HCT116 (cell line): ENCODE data around the gene TSPAN5. TPM values are rescaled to one million over a fixed set of nuclear protein-coding genes. Genes with fewer than 3 reads are reported as not detected.

Source experiments
- ATAC-seq: fragments of 200-7000 bp; cut with Tn5 transposase; 2 replicates; pipeline ENCODE4 v1.9.1; 2020; ENCODE audit warnings: mild to moderate bottlenecking, moderate library complexity
- BruUV-seq: library from RNA; stranded (reverse); fragments of 400-500 nt; replicated peaks from 2 replicates; lab custom pipeline; 2021; lab: Mats Ljungman, UMichigan
- CTCF ChIA-PET: fragments of 300-600 bp; sonication (Branson Sonifier 250); formaldehyde crosslinking; loops from one replicate; lab custom pipeline; 2021; ENCODE audit warnings: antibody characterized with exemption; lab: Charles Lee
- POLR2A ChIA-PET: fragments of 300-600, 350-600 bp; sonication (Branson Sonifier 250); formaldehyde crosslinking; loops from one replicate; lab custom pipeline; 2021; ENCODE audit warnings: antibody characterized with exemption; lab: Charles Lee
- RAD21 ChIA-PET, 2 experiments: fragments of 300-600 bp; sonication (Branson Sonifier 250); formaldehyde crosslinking; loops; one replicate each; lab custom pipeline; 2023; ENCODE audit warnings: low total read pairs in 2 of 2; ENCODE audit not compliant: uncharacterized antibody in 2 of 2, unreplicated experiment in 2 of 2, low non-redundant PET in 1 of 2; lab: Charles Lee
- DNase-seq: peaks from one replicate; pipeline ENCODE4 v3.0.0-alpha.2; 2010; ENCODE audit warnings: low read depth, low spot score
- H2AFZ ChIP-seq: fragments of 200-600 bp; shearing (Covaris generic), sonication (generic); 2 replicates; pipeline ENCODE4 v1.6.1; 2017; ENCODE audit warnings: low read depth, mixed run types, mixed read lengths, antibody characterized with exemption, low read length; ENCODE audit not compliant: poor library complexity, severe bottlenecking
- H3K27ac ChIP-seq: 2 replicates; pipeline ENCODE4 v1.5.1; 2012; ENCODE audit warnings: low read depth, low read length
- H3K27me3 ChIP-seq: fragments of 200-600 bp; sonication (generic); 2 replicates; pipeline ENCODE4 v1.6.1; 2016; ENCODE audit warnings: mixed run types, low read length, mixed read lengths; ENCODE audit not compliant: insufficient read depth
- H3K36me3 ChIP-seq, 2 experiments: fragments of 200-500 bp in 1 of 2; fragments of 200-600 bp in 1 of 2; sonication (Bioruptor generic) in 1 of 2; sonication (generic) in 1 of 2; 2 replicates each; pipeline versions ENCODE4 v1.5.1 to v1.6.1; 2014 to 2016; ENCODE audit warnings: low read length in 2 of 2, inconsistent platforms in 1 of 2, mixed read lengths in 1 of 2, mixed run types in 1 of 2; ENCODE audit not compliant: insufficient read depth in 2 of 2, control insufficient read depth in 1 of 2
- H3K4me1 ChIP-seq, 2 experiments: fragments of 200-600 bp in 1 of 2; sonication (generic) in 1 of 2; 2 replicates each; pipeline versions ENCODE4 v1.5.1 to v1.6.1; 2012 to 2017; ENCODE audit warnings: low read length in 2 of 2, inconsistent platforms in 1 of 2, mild to moderate bottlenecking in 1 of 2, mixed read lengths in 1 of 2, mixed run types in 1 of 2, moderate library complexity in 1 of 2; ENCODE audit not compliant: insufficient read depth in 2 of 2, control insufficient read depth in 1 of 2
- H3K4me2 ChIP-seq: fragments of 200-600 bp; sonication (generic); 2 replicates; pipeline ENCODE4 v1.6.1; 2017; ENCODE audit warnings: mixed run types, low read length, mixed read lengths
- H3K4me3 ChIP-seq, 2 experiments: fragments of 200-600 bp in 1 of 2; sonication (generic) in 1 of 2; replicated peaks in 1 of 2; 2 replicates each; pipeline ENCODE4 v1.5.1; 2011 to 2016; ENCODE audit warnings: low read length in 2 of 2, control low read depth in 1 of 2, low read depth in 1 of 2, mild to moderate bottlenecking in 1 of 2, mixed read lengths in 1 of 2, mixed run types in 1 of 2
- H3K79me2 ChIP-seq: fragments of 200-600 bp; sonication (generic); 2 replicates; pipeline ENCODE4 v1.6.1; 2017; ENCODE audit warnings: mild to moderate bottlenecking, mixed run types, low read length, moderate library complexity, mixed read lengths; ENCODE audit not compliant: insufficient read depth
- H3K9ac ChIP-seq: fragments of 200-600 bp; sonication (generic); 2 replicates; pipeline ENCODE4 v1.6.1; 2016; ENCODE audit warnings: low read length, mixed read lengths
- H3K9me2 ChIP-seq: fragments of 200-600 bp; sonication (generic), shearing (Covaris generic); 2 replicates; pipeline ENCODE4 v1.6.1; 2017; ENCODE audit warnings: mixed run types, mild to moderate bottlenecking, moderate library complexity; ENCODE audit not compliant: insufficient read depth
- H3K9me3 ChIP-seq, 2 experiments: fragments of 200-500 bp in 1 of 2; fragments of 200-600 bp in 1 of 2; sonication (Bioruptor generic) in 1 of 2; sonication (generic) in 1 of 2; 2 replicates each; pipeline ENCODE4 v1.6.1; 2014 to 2017; ENCODE audit warnings: low read length in 2 of 2, mixed read lengths in 2 of 2, inconsistent platforms in 1 of 2, low read depth in 1 of 2, mild to moderate bottlenecking in 1 of 2, mixed run types in 1 of 2, moderate library complexity in 1 of 2; ENCODE audit not compliant: control insufficient read depth in 1 of 2, insufficient read depth in 1 of 2
- H4K20me1 ChIP-seq: fragments of 200-600 bp; sonication (generic), shearing (Covaris generic); 2 replicates; pipeline ENCODE4 v1.6.1; 2017; ENCODE audit warnings: mixed run types, mild to moderate bottlenecking, moderate library complexity; ENCODE audit not compliant: insufficient read depth
- CBX3 ChIP-seq: IDR thresholded peaks from 2 replicates; pipeline ENCODE4 v1.6.1; 2012; ENCODE audit warnings: low read depth
- CEBPB ChIP-seq: IDR thresholded peaks from 2 replicates; pipeline ENCODE4 v1.6.1; 2012; ENCODE audit warnings: low read depth
- ELF1 ChIP-seq: IDR thresholded peaks from 2 replicates; pipeline ENCODE4 v1.6.1; 2012; ENCODE audit warnings: low read depth, borderline replicate concordance
- EZH2phosphoT487 ChIP-seq: fragments of 200-600 bp; IDR thresholded peaks from 2 replicates; pipeline ENCODE4 v1.6.1; 2018; ENCODE audit warnings: antibody characterized with exemption, borderline replicate concordance
- FOSL1 ChIP-seq: IDR thresholded peaks from 2 replicates; pipeline ENCODE4 v1.6.1; 2012; ENCODE audit warnings: low read depth
- JUND ChIP-seq: IDR thresholded peaks from 2 replicates; pipeline ENCODE4 v1.6.1; 2012
- RAD21 ChIP-seq: IDR thresholded peaks from 2 replicates; pipeline ENCODE4 v1.6.1; 2012; ENCODE audit warnings: low read depth, mild to moderate bottlenecking
- ZNF274 ChIP-seq: fragments of 200-500 bp; sonication (Bioruptor generic); IDR thresholded peaks from 2 replicates; pipeline ENCODE4 v1.6.1; 2014; ENCODE audit warnings: mild to moderate bottlenecking, low read depth, low read length, inconsistent platforms
- intact Hi-C: fragments of 100-400 bp; cut with micrococcal nuclease; formaldehyde crosslinking; loops from 2 replicates; pipeline ENCODE4 v1.10.0; 2022
- total RNA-seq: library from RNA; stranded (reverse); gene quantifications from one replicate; pipeline ENCODE4 v1.2.1, GENCODE V29; 2021; ENCODE audit not compliant: unreplicated experiment
- TF ChIP-seq, protein P1 (sequence below): IDR thresholded peaks from 2 replicates; pipeline ENCODE4 v1.6.1; 2012
- TF ChIP-seq, protein P2 (sequence below), 3 experiments: fragments of 200-600 bp in 1 of 3; sonication (generic) in 1 of 3; IDR thresholded peaks in 2 of 3; conservative IDR thresholded peaks in 1 of 3; 2 replicates each; pipeline ENCODE4 v1.5.1; 2012 to 2017; ENCODE audit warnings: low read depth in 2 of 3, low read length in 2 of 3, antibody characterized with exemption in 1 of 3, borderline replicate concordance in 1 of 3, control low read depth in 1 of 3, mild to moderate bottlenecking in 1 of 3, mixed read lengths in 1 of 3, mixed run types in 1 of 3, moderate library complexity in 1 of 3; ENCODE audit not compliant: insufficient read depth in 1 of 3

TSPAN5 gene
- total RNA-seq, 1 experiment from 2014 or later: 56.8 TPM

DNA sequence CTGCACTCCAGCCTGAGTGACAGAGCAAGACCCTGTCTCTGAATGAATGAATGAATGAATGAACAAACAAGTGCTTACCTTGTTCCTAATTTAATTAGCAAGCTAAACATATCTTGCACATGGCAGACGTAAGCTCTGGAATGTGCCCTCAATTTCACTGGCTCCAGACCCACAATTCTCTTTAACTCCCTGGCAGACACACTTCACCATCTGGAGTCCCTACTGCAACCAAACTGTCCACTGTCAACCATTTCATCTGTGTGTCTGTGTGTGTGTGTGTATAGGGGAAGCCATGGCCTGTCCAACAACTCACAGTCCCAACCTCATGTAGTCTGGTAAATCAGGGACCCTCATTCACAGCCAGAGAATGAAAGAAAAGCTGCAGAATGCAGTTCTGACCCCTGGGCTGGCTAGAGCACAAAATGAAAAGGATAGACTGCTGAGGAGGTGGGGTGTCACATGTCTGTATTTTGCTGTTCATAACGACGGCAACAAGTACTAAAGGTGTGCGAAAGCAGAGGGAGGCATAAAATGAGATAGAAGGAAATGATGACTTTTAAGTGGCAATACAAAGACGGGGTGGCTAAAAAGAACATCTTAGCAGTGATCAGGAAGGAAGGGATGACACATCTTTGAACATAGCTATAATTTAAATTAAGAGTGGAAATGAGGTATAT, 114.1 kb downstream of the TSPAN5 start:
- no peaks in the 10 kb centered on the region for H3K9me3 ChIP-seq
- BruUV-seq: no TSS peak
- no peaks in the 10 kb centered on the region; the same call in 1 of the 2 replicates for H4K20me1 ChIP-seq
- H3K4me2 ChIP-seq: no peak overlapping the region
- TF ChIP-seq, protein P1, sequence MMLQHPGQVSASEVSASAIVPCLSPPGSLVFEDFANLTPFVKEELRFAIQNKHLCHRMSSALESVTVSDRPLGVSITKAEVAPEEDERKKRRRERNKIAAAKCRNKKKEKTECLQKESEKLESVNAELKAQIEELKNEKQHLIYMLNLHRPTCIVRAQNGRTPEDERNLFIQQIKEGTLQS: no peak
- TF ChIP-seq CBX3 (no peak), RAD21 (no peak), EZH2phosphoT487 (no peak), CEBPB (no peak), JUND (no peak), ELF1 (no peak), ZNF274 (no peak), FOSL1 (no peak)
- TF ChIP-seq, protein P2, sequence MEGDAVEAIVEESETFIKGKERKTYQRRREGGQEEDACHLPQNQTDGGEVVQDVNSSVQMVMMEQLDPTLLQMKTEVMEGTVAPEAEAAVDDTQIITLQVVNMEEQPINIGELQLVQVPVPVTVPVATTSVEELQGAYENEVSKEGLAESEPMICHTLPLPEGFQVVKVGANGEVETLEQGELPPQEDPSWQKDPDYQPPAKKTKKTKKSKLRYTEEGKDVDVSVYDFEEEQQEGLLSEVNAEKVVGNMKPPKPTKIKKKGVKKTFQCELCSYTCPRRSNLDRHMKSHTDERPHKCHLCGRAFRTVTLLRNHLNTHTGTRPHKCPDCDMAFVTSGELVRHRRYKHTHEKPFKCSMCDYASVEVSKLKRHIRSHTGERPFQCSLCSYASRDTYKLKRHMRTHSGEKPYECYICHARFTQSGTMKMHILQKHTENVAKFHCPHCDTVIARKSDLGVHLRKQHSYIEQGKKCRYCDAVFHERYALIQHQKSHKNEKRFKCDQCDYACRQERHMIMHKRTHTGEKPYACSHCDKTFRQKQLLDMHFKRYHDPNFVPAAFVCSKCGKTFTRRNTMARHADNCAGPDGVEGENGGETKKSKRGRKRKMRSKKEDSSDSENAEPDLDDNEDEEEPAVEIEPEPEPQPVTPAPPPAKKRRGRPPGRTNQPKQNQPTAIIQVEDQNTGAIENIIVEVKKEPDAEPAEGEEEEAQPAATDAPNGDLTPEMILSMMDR (IDR thresholded peaks at IDR 0.05 in 2 of 3, conservative IDR thresholded peaks at IDR 0.05 in 1 of 3; ENCODE audit: borderline replicate concordance in 1 of 3, insufficient read depth in 1 of 3, low read depth in 2 of 3, low read length in 2 of 3): no peak
- H3K79me2 ChIP-seq: peaks cover 82% of the 10 kb centered on the region
- POLR2A ChIA-PET: no interaction called here
- DNase-seq: no peak
- H3K4me1 ChIP-seq: no peaks in the 10 kb centered on the region
- no peaks in the 10 kb centered on the region for H3K27me3 ChIP-seq
- CTCF ChIA-PET: no interaction called here
- H3K9me2 ChIP-seq: no peaks in the 10 kb centered on the region
- no peak overlapping the region for H2AFZ ChIP-seq
- ATAC-seq: no peak
- intact Hi-C loops: no loop called here
- no peak overlapping the region for H3K9ac ChIP-seq
- H3K27ac ChIP-seq: no peak overlapping the region
- no peak overlapping the region for H3K4me3 ChIP-seq
- no peaks in the 10 kb centered on the region for H3K36me3 ChIP-seq
- RAD21 ChIA-PET: no interaction called here
